SKM-1 treated with dmso at 0.1 percent for 144 hours (cell line): Measurements from ENCODE around the gene TMIGD1.

ENCODE experiments used
- DNase-seq: peaks from one replicate; lab custom pipeline; 2025; ENCODE audit not compliant: unreplicated experiment; lab: John Stamatoyannopoulos, UW

The TMIGD1 gene

GRCh38 chr17:30290696-30291542 lies 42.9 kb downstream of the TMIGD1 start:
- DNase-seq = no peak

- no peak for DNase-seq
Observed at GRCh38 chr17:30290077-30290476, 43.8 kb downstream of the TMIGD1 start.

GRCh38 chr17:30279156-30279555 lies 54.7 kb downstream of the TMIGD1 start:
- DNase-seq = no peak

- DNase-seq = no peak
Observed at GRCh38 chr17:30278032-30278431, 55.8 kb downstream of the TMIGD1 start.

GRCh38 chr17:30275911-30276310 lies 57.9 kb downstream of the TMIGD1 start:
- DNase-seq = no peak

GRCh38 chr17:30274887-30275286 lies 59.0 kb downstream of the TMIGD1 start:
- no peak for DNase-seq

GRCh38 chr17:30273373-30273772 lies 60.5 kb downstream of the TMIGD1 start:
- DNase-seq = no peak

GRCh38 chr17:30271102-30271501 lies 62.8 kb downstream of the TMIGD1 start:
- no peak for DNase-seq

GRCh38 chr17:30267625-30268024 lies 66.2 kb downstream of the TMIGD1 start:
- DNase-seq = no peak
